A549 (cell line): ENCODE results near the gene BAHCC1. TPM values are rescaled to one million over a fixed set of nuclear protein-coding genes. Genes with fewer than 3 reads are reported as not detected.

Experiments
- ATAC-seq, 2 experiments: fragments of 200-7000 bp in 1 of 2; fragments of >200 bp in 1 of 2; cut with Nextera tagmentation in 1 of 2; cut with Tn5 transposase in 1 of 2; 3 replicates each; pipeline versions ENCODE4 v1.8.0 to v1.9.1; 2018 to 2020; ENCODE audit warnings: mild to moderate bottlenecking in 1 of 2, moderate library complexity in 1 of 2
- CTCF ChIA-PET: fragments of 300-600 bp; sonication (Branson Sonifier 250); formaldehyde crosslinking; extraction: SDS; loops from one replicate; lab custom pipeline; 2021; ENCODE audit warnings: antibody characterized with exemption, inconsistent platforms; lab: Yijun Ruan, JAX
- POLR2A ChIA-PET: fragments of 350-600 bp; formaldehyde crosslinking; extraction: SDS; loops from one replicate; lab custom pipeline; 2021; ENCODE audit warnings: antibody characterized with exemption, inconsistent platforms; lab: Yijun Ruan, JAX
- DNase-seq, 2 experiments: peaks; one replicate each; pipeline versions ENCODE4 v3.0.0 to v3.0.0-alpha.2; 2011 to 2016; ENCODE audit warnings: low read depth in 1 of 2, low spot score in 1 of 2
- FAIRE-seq: peaks from 2 replicates; lab custom pipeline; 2011; peaks lifted over from hg19 to GRCh38; lab: Jason Lieb, UNC
- H3K27ac ChIP-seq, 2 experiments: fragments of >200 bp; sonication (Bioruptor Twin); formaldehyde crosslinking; 3 replicates each; pipeline ENCODE4 v1.5.1; 2016 to 2017
- H3K4me1 ChIP-seq: fragments of >200 bp; sonication (Bioruptor Twin); formaldehyde crosslinking; 3 replicates; pipeline ENCODE4 v1.6.1; 2016
- H3K4me2 ChIP-seq: fragments of >200 bp; sonication (Bioruptor Twin); formaldehyde crosslinking; 3 replicates; pipeline ENCODE4 v1.6.1; 2016
- H3K4me3 ChIP-seq: fragments of >200 bp; sonication (Bioruptor Twin); formaldehyde crosslinking; 3 replicates; pipeline ENCODE4 v1.5.1; 2016
- H3K9me3 ChIP-seq: fragments of >200 bp; sonication (Bioruptor Twin); formaldehyde crosslinking; 3 replicates; pipeline ENCODE4 v1.6.1; 2016
- CEBPB ChIP-seq, 2 experiments: fragments of >200 bp in 1 of 2; sonication (Bioruptor Twin) in 1 of 2; formaldehyde crosslinking in 1 of 2; IDR thresholded peaks; 2 replicates each; pipeline ENCODE4 v1.6.1; 2012 to 2016
- CHD4 ChIP-seq: fragments of 200-600 bp; sonication (generic); IDR thresholded peaks from 2 replicates; pipeline ENCODE4 v1.6.1; 2016; ENCODE audit warnings: antibody characterized with exemption, mild to moderate bottlenecking, borderline replicate concordance
- EHF ChIP-seq: fragments of 250-450 bp; sonication (Bioruptor Pico); IDR thresholded peaks from 2 replicates; pipeline ENCODE4 v1.5.0; 2020; ENCODE audit warnings: mild to moderate bottlenecking
- EHMT2 ChIP-seq: fragments of 200-600 bp; sonication (generic); IDR thresholded peaks from 2 replicates; pipeline ENCODE4 v1.6.1; 2016; ENCODE audit warnings: antibody characterized with exemption, low read depth, mild to moderate bottlenecking, moderate library complexity
- ESRRA ChIP-seq: fragments of 150-350 bp; IDR thresholded peaks from 2 replicates; pipeline ENCODE4 v1.6.1; 2014; ENCODE audit warnings: mild to moderate bottlenecking, low read length, borderline replicate concordance
- FOSB ChIP-seq: fragments of 250-450 bp; sonication (Bioruptor Pico); IDR thresholded peaks from 2 replicates; pipeline ENCODE4 v1.5.0; 2020; ENCODE audit warnings: mild to moderate bottlenecking, moderate library complexity
- FOSL2 ChIP-seq, 2 experiments: fragments of 450-650 bp in 1 of 2; fragments of >200 bp in 1 of 2; sonication (Bioruptor Twin) in 1 of 2; formaldehyde crosslinking; IDR thresholded peaks; 2 replicates each; pipeline versions ENCODE4 v1.5.0 to v1.6.1; 2016 to 2020; ENCODE audit warnings: mild to moderate bottlenecking in 1 of 2, moderate library complexity in 1 of 2
- HEYL ChIP-seq: fragments of 250-450 bp; sonication (Bioruptor Pico); IDR thresholded peaks from 2 replicates; pipeline ENCODE4 v1.8.0; 2021; ENCODE audit warnings: mild to moderate bottlenecking, moderate library complexity
- HOXB13 ChIP-seq: fragments of 250-450 bp; sonication (Bioruptor Pico); IDR thresholded peaks from 2 replicates; pipeline ENCODE4 v1.5.0; 2020; ENCODE audit warnings: low read depth, mild to moderate bottlenecking, moderate library complexity
- HOXB5 ChIP-seq: fragments of 250-450 bp; sonication (Bioruptor Pico); IDR thresholded peaks from 2 replicates; pipeline ENCODE4 v1.5.0; 2020; ENCODE audit warnings: mild to moderate bottlenecking, moderate library complexity
- JUN ChIP-seq, 2 experiments: fragments of >200 bp; sonication (Bioruptor Twin); formaldehyde crosslinking; IDR thresholded peaks; 2 replicates in 1 of 2; 3 replicates in 1 of 2; pipeline ENCODE4 v1.6.1; 2016 to 2017
- JUNB ChIP-seq: fragments of >200 bp; sonication (Bioruptor Twin); formaldehyde crosslinking; IDR thresholded peaks from 2 replicates; pipeline ENCODE4 v1.6.1; 2016
- KDM5A ChIP-seq: fragments of 200-600 bp; sonication (generic); IDR thresholded peaks from 2 replicates; pipeline ENCODE4 v1.6.1; 2016; ENCODE audit warnings: antibody characterized with exemption, mild to moderate bottlenecking
- MAFK ChIP-seq: fragments of 450-650 bp; IDR thresholded peaks from 2 replicates; pipeline ENCODE4 v1.6.1; 2014; ENCODE audit not compliant: partially characterized antibody
- NPAS2 ChIP-seq: fragments of 250-450 bp; sonication (Bioruptor Pico); IDR thresholded peaks from 2 replicates; pipeline ENCODE4 v1.8.0; 2022; ENCODE audit warnings: mild to moderate bottlenecking, moderate library complexity, borderline replicate concordance
- PHF8 ChIP-seq: fragments of 200-600 bp; sonication (generic); IDR thresholded peaks from 2 replicates; pipeline ENCODE4 v1.6.1; 2016; ENCODE audit warnings: low read depth, mild to moderate bottlenecking, antibody characterized with exemption, moderate library complexity, borderline replicate concordance
- RAD21 ChIP-seq, 2 experiments: fragments of >200 bp in 1 of 2; sonication (Bioruptor Twin) in 1 of 2; formaldehyde crosslinking in 1 of 2; IDR thresholded peaks in 1 of 2; conservative IDR thresholded peaks in 1 of 2; 2 replicates in 1 of 2; 3 replicates in 1 of 2; pipeline ENCODE4 v1.6.1; 2012 to 2018; ENCODE audit warnings: inconsistent platforms in 1 of 2
- RARB ChIP-seq: fragments of 250-450 bp; sonication (Bioruptor Pico); IDR thresholded peaks from 2 replicates; pipeline ENCODE4 v1.8.0; 2021; ENCODE audit warnings: mild to moderate bottlenecking, moderate library complexity
- RFX5 ChIP-seq: fragments of 450-650 bp; IDR thresholded peaks from 2 replicates; pipeline ENCODE4 v1.7.1; 2014; ENCODE audit warnings: antibody characterized with exemption, mild to moderate bottlenecking, moderate library complexity
- RNF2 ChIP-seq: fragments of 200-600 bp; sonication (generic); IDR thresholded peaks from 2 replicates; pipeline ENCODE4 v1.6.1; 2016; ENCODE audit warnings: low read depth, mild to moderate bottlenecking, antibody characterized with exemption, moderate library complexity, borderline replicate concordance
- SREBF2 ChIP-seq: fragments of 450-650 bp; IDR thresholded peaks from 2 replicates; pipeline ENCODE4 v1.6.1; 2014; ENCODE audit warnings: mild to moderate bottlenecking, moderate library complexity
- ZSCAN20 ChIP-seq: fragments of 250-450 bp; sonication (Bioruptor Pico); IDR thresholded peaks from 2 replicates; pipeline ENCODE4 v1.8.0; 2022; ENCODE audit warnings: mild to moderate bottlenecking, moderate library complexity
- WGBS: methylation state at CpG from one replicate; pipeline ENCODE4 v1.1.6; 2017; ENCODE audit errors: missing lambda C conversion rate; 5-methylcytosine and 5-hydroxymethylcytosine counted together
- polyA plus RNA-seq, 4 experiments: library from polyadenylated mRNA; depleted of rRNA in 3 of 4; stranded (reverse); fragments of >200 nt; fragmentation: RNase III in 1 of 4; extraction: RNeasy Plus Mini Kit Qiagen cat#74134 plus additional on column Dnase treatment in 1 of 4; gene quantifications; 2 replicates in 3 of 4; 3 replicates in 1 of 4; pipeline ENCODE4 v1.2.3, GENCODE V29; 2011 to 2017
- TF ChIP-seq, protein P1 (sequence below): fragments of 450-650 bp; IDR thresholded peaks from 2 replicates; pipeline ENCODE4 v1.6.1; 2014; ENCODE audit warnings: antibody characterized with exemption
- TF ChIP-seq, protein P2 (sequence below): fragments of 250-450 bp; sonication (Bioruptor Pico); IDR thresholded peaks from 2 replicates; pipeline ENCODE4 v1.5.0; 2020; ENCODE audit warnings: low read depth, mild to moderate bottlenecking, moderate library complexity
- TF ChIP-seq, protein P3 (sequence below): fragments of >200 bp; sonication (Bioruptor Twin); formaldehyde crosslinking; IDR thresholded peaks from 2 replicates; pipeline ENCODE4 v1.6.1; 2016

BAHCC1 gene
- polyA plus RNA-seq, 2 of the 4 experiments (the other 2 are of a cell fraction): 2.6 to 5.8 TPM

DNA sequence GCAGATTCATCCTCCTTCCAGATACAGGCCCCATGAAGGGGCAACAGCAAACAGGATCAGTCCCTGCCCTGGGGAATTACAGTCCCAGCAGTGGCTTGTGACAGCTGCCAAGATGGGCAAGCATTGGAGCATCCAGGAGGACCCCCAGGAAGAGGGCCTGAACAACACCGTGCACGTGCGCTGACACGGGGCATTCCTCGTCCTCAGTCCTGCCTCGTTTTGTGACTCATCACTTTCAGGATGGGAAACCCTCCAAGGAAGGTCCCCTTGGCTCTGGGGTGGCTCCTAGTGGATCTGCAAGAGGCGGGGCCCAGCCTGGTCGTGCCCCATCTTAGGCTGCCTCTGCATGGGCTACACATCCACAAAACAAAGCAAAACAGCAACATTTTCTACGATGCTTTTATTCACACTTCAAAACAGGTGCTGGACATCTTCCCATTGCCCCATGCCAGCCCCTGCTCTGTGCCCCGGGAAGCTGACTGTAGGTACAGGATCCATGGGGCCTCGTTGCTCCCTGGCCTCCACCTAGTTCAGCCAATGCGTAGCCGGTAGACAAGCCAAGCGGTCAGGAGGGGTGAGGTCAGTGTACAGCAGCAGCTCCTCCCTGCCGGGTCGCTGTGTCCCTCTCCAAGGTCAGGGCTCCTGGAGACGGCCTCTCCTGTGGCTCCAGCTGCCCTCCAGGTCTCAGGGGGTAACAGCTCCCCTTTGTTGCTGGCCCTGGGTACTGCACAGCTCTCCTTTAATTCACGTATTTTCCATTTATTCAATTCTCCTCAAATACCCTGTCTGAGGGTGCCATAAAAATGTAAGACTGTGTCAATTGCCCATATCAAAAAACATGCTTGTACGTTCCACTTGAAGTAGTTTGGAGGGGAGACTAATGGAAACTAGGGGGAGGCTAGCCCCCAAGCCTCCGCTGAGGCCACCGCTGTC lies 85.1 kb downstream of the BAHCC1 start:
- Histone ChIP-seq H3K4me2 (peak overlapping the region; percentile 97), H3K4me3 (no peak overlapping the region; the same call in 2 of the 3 replicates), H3K27ac (peak overlapping the region in 1 of 2 experiments; percentile 78; a peak in 3 of 6 replicates), H3K9me3 (no peaks in the 10 kb centered on the region), H3K4me1 (peaks cover 29% of the 10 kb centered on the region)
- DNase-seq (peak in 1 of 2 experiments; percentile 56), ATAC-seq (no peak), FAIRE-seq (no peak)
- POLR2A ChIA-PET: interaction anchor here (0.6 kb wide), 1 partner anchor 1026 kb away, joined by 4 read pairs; no protein-coding TSS in a partner anchor
- no peak for TF ChIP-seq CEBPB (IDR thresholded peaks at IDR 0.05)
- TF ChIP-seq HOXB13 (CRISPR knock-in tag): no peak
- no peak for TF ChIP-seq RFX5
- 0 out of 5 replicates have a peak, but pooled peaks have one; percentile 9 to 21 for TF ChIP-seq RAD21 (conservative IDR thresholded peaks at IDR 0.05 in 1 of 2, IDR thresholded peaks at IDR 0.05 in 1 of 2)
- TF ChIP-seq, protein P1, sequence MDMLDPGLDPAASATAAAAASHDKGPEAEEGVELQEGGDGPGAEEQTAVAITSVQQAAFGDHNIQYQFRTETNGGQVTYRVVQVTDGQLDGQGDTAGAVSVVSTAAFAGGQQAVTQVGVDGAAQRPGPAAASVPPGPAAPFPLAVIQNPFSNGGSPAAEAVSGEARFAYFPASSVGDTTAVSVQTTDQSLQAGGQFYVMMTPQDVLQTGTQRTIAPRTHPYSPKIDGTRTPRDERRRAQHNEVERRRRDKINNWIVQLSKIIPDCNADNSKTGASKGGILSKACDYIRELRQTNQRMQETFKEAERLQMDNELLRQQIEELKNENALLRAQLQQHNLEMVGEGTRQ: no peak
- TF ChIP-seq MAFK: peak; percentile 67
- TF ChIP-seq NPAS2: no peak
- TF ChIP-seq, protein P2, sequence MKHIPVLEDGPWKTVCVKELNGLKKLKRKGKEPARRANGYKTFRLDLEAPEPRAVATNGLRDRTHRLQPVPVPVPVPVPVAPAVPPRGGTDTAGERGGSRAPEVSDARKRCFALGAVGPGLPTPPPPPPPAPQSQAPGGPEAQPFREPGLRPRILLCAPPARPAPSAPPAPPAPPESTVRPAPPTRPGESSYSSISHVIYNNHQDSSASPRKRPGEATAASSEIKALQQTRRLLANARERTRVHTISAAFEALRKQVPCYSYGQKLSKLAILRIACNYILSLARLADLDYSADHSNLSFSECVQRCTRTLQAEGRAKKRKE (CRISPR knock-in tag): no peak
- no peak for TF ChIP-seq HOXB5
- no peak for TF ChIP-seq CHD4
- no peak for TF ChIP-seq PHF8
- no peak for TF ChIP-seq ESRRA
- TF ChIP-seq FOSB (CRISPR knock-in tag): no peak
- no peak for TF ChIP-seq SREBF2
- TF ChIP-seq EHMT2: no peak
- no peak for TF ChIP-seq HEYL (CRISPR knock-in tag)
- TF ChIP-seq RARB (CRISPR knock-in tag): no peak
- TF ChIP-seq JUN (IDR thresholded peaks at IDR 0.05): no peak
- no peak for TF ChIP-seq ZSCAN20
- TF ChIP-seq RNF2: no peak
- no peak for TF ChIP-seq FOSL2 (IDR thresholded peaks at IDR 0.05)
- peak; percentile 50 for TF ChIP-seq FOSL2 (CRISPR knock-in tag; IDR thresholded peaks at IDR 0.05)
- no peak for TF ChIP-seq JUNB
- no peak for TF ChIP-seq EHF (CRISPR knock-in tag)
- no peak for TF ChIP-seq KDM5A
- TF ChIP-seq, protein P3, sequence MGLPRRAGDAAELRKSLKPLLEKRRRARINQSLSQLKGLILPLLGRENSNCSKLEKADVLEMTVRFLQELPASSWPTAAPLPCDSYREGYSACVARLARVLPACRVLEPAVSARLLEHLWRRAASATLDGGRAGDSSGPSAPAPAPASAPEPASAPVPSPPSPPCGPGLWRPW: no peak
- WGBS: 83% methylated on average over 21 of the region's 21 CpGs
- CTCF ChIA-PET: interaction anchor here (0.6 to 8.6 kb wide), 11 partner anchors 12 to 517 kb away, joined by 3 to 184 read pairs (median 4); partner anchors contain the start of gene BAHCC1
